GM11168 (cell line): Measurements from ENCODE around the gene RILPL1.
"Not testable (repeated sequence)": the region's sequence is repeated elsewhere in the genome, so short reads cannot be mapped to it uniquely, and the experiment has no call there.

Experiments
- in situ Hi-C: fragments of 300-500 bp; cut with MboI; formaldehyde crosslinking; loops from one replicate; pipeline ENCODE4 v1.12.0; 2022; ENCODE audit warnings: low sequenced_read_pairs; ENCODE audit not compliant: unreplicated experiment

Gene RILPL1

DNA sequence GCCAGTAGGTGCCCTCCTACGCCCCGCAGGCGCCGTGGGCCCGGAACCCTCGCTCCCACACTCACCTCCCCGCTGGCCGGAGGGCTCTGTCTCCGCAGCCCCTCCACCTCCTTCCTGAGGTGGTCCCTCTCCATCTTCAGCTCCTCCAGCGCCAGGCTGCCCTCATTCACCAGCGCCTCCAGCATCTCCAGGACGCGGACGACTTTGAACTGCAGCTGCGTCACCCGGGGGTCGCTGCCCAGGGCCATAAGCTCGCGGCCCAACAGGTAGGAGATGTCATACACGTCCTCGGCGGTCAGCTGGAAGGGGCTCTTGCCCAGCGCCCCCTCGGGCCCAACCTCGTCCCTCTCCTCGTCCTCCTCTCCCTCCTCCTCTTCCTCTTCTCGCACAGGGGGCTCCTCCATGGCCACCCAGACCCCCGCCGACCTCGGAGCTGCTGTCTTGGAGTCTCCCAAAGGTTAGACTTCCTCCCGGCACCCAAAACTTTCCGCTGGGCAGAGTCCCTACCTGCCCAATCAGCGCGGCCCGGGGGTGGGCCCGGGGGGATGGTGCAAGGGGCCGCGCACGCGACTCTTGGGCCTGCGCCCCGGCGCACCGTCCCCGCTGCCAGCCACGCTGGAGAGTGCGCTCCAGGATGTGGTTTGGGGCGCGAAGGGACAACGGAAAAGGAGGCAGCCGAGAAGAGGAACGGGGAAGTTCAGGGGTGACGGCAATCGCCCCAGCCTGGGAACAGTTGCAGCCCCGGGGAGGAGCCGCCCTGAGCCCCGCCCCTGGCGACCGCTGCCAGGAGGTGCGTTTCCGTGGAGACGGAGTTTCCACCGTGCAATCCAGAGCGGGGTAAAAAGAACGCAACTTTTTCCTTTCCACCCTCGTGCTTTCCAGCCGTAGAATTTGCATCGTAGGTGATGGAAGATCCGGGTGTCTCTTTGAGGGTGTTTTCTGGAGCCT lies 97.2 kb downstream of the RILPL1 start, which contains the start of gene RILPL2:
RILPL2 (minus strand) TSS at position 668 of the 948 bp plus-strand sequence; CDS start at position 404, 264 bp downstream.
- in situ Hi-C loops, result no loop called here

DNA sequence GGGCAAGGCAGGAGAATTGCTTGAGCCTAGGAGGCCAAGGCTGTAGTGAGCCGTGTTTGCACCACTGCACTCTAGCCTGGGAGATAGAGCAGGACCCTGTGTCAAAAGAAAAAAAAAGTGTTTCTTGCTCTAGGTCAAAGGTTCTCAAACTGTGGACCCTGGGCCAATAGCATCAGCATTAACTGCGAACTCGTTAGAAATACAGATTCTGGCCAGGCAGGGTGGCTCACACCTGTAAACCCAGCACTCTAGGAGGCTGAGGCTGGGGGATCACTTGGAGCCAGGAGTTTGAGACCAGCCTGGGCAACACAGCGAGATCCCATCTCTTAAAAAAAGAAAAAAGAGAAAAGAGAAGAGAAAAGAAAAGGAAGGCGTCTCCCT lies 97.9 kb downstream of the RILPL1 start:
- in situ Hi-C loops, result no loop called here

DNA sequence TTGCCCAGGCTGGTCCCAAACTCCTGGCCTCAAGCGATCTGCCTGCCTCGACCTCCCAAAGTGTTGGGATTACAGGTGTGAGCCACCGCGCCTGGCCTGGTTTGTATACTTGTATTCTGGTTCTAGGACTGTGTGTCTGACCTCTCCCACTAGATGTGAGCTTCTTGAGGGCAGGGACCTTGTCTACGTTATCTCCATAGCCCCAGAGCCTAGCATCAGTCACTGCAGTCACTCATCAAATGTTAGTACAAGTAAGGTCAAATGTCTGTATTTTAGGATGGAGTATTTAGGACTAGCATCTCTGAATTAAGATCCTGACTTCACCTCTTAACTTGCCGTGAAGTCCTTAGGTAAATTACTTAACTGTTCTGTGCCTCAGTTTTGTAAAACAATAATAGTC lies 99.9 kb downstream of the RILPL1 start:
- in situ Hi-C loops, result no loop called here

- in situ Hi-C loops, result not testable (repeated sequence)
These were observed 101.3 kb downstream of the RILPL1 start for GRCh38 chr12:123431951-123432817.

GRCh38 chr12:123429101-123429500 lies 104.4 kb downstream of the RILPL1 start:
- in situ Hi-C loops, result not testable (repeated sequence)

DNA sequence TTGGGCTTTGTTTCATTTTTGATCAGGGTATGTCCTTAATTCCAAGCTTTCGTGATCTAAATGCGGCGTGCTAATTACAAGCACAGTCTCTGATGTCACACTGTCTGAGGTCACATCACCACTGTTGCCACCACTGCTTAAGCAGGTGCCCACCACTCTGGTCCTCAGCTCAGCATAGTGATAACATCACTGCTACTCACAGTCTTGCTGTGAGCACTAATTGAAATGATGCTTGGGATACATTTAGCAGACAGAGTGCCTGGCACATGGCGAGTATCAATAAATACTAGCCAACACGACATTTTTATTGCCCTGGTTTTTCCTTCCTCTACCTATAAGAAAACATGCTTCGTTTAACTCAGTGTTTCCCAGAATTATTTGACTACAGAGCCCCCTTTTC lies 104.9 kb downstream of the RILPL1 start:
- in situ Hi-C loops, result no loop called here

DNA sequence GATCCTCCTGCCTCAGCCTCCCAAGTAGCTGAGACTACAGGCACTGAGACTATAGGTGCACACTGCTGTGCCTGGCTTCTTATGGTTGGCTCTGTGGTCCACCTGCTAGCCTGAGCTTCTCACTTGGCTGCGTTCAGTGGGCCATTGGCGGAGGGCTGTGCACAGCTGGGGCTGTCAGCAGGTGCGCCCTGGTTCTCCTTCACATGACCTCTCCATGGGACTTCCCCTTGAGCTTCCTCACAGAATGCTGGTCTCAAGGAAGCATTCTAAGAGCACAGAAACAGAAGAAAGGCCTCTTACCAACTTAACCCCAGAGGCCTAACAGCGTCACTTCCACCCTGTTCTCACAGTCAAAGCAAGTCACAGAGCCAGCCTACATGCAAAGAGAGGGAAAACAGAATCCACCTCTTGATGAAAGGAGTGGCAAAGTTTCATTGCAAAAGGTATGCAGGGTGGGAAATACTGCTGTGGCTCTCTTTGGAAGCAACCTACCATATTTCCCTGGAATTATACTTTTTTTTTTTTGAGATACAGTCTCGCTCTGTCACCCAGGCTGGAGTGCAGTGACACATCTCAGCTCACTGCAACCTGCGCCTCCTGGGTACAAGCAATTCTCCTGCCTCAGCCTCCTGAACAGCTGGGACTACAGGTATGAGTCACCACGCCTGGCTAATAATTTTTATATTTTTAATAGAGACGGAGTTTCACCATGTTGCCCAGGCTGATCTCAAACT lies 106.3 kb downstream of the RILPL1 start:
- in situ Hi-C loops, result no loop called here

DNA sequence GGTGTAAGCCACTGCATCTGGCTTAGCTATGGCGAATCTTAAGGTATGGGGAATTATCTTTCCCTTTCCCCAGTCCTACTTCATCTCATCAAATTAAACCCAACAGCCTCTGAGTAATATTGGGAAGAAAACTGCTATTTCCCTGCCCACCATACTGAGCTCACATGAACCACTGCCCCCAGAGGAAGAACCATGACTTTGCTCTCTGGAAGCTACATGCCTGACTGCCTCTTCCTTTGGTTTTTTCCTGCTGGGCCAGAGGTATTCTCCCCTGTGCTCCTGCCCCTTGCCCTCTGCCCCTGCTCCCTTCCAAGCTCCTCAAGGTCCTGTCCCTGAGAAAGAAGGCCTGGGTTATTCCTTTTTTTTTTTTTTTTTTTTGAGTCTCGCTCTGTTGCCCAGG lies 112.2 kb downstream of the RILPL1 start:
- in situ Hi-C loops, result no loop called here
